Superior temporal gyrus (tissue), 1 donor: ENCODE data around the gene OPRD1.

ENCODE experiments used
- DNase-seq: peaks from one replicate; pipeline ENCODE4 v3.0.0-alpha.2; 2016; ENCODE audit errors: extremely low spot score

OPRD1 gene

DNA sequence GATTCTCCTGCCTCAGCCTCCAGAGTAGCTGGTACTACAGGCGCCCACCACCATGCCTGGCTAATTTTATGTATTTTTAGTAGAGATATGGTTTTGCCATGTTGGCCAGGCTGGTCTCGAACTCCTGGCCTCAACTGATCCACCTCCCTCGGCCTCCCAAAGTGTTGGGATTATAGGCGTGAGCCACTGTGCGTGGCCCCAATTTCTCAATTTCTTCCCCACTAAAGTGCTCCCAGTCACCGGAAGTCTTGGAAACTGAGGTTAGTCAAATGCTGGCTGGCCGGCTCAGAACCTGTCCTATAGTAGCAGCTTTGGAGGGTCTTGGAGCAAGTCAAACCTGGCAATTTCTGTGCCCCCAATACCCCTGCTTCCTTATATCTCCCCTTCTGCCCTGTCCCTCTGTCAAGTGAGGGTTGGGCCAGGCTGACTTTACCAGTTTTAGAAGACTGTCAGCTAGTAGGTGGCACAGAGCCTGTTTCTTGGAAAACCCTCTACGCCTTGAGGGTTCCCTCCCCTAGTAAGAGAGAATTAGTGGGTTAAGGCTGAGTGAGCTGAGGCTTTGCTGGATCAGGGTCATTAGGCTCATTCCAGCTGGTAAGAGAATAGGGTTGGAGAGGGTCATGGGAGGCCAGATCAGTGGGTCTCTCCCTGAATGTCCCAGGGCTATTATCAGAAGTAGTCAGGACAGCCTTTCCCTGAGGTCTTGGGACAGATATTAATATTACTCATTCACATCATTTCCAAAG lies 94.1 kb downstream of the OPRD1 start:
- DNase-seq = no peak

DNA sequence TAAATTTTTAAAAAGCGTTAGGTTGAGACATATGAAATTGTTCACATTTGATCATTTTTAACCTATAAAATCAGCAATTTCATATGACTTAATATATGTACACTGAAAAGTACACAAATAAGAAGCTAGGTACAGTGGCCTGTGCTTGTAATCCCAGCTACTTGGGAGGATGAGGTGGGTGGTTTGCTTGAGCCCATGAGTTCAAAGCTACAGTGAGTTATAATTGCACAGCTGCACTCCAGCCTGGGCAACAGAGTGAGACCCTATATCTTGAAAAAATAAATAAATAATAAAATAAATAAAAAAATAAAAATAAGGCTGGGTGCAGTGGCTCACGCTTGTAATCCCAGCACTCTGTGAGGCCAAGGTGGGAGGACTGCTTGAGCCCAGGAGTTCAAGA lies 97.2 kb downstream of the OPRD1 start:
- DNase-seq = no peak

DNA sequence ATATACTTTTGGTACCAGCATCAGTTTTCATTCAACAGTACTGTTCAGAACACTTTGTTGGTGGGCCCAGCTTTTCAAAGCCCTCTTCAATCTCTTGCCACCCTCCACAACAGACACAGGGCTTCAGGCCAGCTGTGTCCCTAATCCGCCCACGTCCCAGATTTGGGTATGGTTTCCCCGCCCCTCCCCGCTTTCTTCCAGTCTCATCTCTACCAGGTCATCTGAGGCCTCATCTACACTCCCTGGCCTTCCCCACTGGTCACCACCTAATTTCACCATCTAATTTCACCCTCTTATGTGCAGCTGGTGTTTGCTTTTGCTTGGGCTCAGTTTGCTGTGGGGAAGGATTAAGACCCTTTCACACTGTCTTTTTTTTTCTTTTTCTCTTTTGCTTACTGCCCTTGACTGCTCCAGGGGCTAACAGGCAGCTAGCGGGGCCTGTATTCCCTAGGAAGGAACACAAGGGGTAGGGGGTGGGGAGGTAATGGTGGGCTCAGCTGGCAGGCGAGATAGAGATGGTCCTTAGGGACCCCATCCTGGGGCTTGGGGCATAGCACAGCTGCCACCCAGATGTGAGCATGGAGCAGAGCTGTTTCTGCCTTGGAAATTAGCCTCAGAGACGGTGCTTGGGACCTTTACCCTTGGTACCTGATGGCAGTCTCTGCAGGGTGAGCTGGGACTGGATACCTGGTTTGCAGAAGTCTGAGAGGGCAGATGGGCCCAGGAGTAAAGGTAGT lies 98.6 kb downstream of the OPRD1 start:
- DNase-seq = no peak

DNA sequence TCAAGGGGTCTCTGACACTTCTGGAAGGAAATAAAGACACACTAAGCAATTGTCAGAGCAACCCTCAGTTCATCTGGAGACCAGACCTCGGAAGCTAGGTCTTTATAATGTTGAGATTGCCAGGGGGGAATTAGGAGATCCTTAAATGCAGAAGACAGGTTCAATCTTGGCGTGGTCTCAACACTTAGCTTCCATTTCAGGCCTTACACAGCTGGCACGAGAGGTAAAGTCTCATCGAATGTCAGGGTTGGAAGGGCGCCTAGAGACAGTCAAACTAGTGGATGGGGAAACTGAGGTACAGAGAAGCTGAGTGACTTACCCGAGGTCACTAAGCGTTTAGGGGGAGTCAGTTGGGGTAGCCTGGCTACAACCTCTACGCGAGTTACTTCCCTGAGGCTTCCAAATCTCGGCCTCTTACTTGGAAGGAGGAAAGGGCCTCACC lies 101.8 kb downstream of the OPRD1 start:
- DNase-seq = no peak

DNA sequence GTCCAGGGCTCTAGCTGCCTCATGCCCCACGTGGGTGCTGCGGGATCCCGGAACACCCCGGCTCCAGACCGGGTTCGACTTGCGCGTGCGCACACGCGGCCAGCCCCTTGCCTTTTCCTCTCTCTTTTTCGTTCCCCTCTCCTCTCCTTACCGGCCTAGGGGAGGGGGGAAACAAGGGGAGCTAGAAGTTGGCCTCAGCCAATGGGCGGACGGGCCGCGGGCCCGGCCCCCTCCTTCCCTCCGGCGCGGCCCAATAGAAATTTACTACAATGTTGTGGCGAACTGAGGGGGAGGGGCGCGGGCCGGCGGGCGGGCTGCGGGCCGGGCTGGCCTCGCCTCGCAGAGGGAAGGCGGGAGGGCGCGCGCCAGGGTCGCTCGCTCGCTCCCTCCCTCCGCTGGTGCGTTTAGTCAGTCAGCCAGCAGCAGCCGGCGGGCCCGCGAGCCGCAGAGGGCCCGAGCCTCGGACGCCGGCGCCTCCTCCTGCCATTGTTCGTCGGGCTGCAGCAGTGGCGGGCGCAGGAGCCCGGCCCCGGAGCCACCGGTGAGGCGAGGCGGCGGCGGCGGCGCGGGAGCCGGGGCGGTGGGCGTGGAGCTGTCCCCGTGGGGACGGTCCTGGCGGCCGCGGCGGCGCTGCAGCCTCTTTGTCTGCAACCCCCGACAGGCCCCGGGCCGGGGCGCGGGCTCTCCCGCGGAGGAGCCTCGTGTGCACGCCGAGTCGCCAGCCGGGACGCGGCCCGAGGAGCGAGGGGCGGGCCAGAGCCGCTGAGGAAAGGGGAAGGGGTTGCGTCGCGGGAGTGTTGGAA lies 102.5 kb downstream of the OPRD1 start, which contains the start of gene EPB41:
Gene EPB41, plus strand, starts transcription at position 342 of the 803 bp plus-strand sequence. CDS start 72,869 bp downstream, outside the sequence.
- DNase-seq = peak; percentile 83

DNA sequence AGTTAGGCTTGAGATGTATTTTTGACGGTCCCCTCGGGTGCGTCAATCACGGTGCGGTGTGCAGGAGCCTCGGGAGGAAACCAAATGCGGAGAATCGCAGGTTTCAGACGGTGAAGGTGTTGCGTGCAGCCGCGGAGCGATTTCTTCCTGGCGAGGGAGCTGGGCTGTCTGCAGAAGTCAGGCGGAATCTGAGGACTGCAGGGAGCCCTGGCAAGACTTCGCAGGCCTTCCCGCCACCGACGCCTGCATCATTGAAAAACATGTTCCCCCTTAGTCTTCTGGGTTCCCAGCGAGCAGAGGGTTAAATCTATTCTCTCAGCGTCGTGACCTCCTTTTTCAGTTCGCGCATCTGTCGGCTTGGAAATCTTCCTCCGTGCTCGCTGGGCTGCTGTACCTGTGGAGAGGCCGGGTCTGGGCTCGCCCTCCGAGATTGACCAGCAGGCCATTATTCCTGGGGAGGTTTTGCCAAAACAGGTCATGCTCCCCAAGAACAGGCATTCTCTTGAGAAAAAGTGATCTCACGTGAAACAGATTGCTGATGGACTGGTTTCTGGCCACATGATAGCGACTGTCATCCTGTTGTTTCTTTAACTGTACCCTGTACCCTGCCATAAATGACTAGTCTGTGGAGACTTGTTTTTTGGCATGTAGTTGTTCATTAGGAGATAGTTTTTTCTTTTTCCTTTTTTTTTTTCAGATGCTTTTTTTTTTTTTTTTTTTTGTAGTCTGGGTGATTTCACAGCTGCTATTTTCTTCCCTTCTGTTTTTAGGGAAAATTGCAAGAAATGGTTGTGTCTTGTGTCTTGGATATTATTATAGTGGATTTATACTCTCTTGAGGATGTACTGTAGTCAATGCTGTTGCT lies 103.3 kb downstream of the OPRD1 start:
- DNase-seq = peak; percentile 20

DNA sequence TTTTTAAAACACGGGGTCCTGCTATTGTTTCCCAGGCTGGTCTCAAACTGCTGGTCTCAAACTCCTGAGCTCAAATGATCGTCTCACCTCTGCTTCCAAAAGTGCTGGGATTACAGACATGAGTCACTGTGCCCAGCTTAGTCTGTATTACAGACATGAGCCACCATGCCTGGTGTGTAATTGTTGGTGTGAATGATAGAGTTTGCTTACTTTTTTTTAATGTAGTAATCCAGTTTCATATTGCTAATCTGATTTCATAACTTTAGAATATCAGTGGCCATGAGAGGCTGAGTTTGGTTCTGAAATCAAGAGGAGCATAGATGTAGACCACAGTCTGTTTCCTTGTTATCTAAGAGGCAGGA lies 105.8 kb downstream of the OPRD1 start:
- no peak for DNase-seq
